Stromal cell of bone marrow (primary cell): ENCODE results near the gene SECISBP2.
A peak's percentile ranks its signal among the peaks of the same experiment; 100 is the strongest.
"Not testable (repeated sequence)": the region's sequence is repeated elsewhere in the genome, so short reads cannot be mapped to it uniquely, and the experiment has no call there.

Experiments
- DNase-seq: peaks from one replicate; pipeline ENCODE4 v3.0.0-alpha.2; 2012; ENCODE audit warnings: low read depth

The SECISBP2 gene

DNA sequence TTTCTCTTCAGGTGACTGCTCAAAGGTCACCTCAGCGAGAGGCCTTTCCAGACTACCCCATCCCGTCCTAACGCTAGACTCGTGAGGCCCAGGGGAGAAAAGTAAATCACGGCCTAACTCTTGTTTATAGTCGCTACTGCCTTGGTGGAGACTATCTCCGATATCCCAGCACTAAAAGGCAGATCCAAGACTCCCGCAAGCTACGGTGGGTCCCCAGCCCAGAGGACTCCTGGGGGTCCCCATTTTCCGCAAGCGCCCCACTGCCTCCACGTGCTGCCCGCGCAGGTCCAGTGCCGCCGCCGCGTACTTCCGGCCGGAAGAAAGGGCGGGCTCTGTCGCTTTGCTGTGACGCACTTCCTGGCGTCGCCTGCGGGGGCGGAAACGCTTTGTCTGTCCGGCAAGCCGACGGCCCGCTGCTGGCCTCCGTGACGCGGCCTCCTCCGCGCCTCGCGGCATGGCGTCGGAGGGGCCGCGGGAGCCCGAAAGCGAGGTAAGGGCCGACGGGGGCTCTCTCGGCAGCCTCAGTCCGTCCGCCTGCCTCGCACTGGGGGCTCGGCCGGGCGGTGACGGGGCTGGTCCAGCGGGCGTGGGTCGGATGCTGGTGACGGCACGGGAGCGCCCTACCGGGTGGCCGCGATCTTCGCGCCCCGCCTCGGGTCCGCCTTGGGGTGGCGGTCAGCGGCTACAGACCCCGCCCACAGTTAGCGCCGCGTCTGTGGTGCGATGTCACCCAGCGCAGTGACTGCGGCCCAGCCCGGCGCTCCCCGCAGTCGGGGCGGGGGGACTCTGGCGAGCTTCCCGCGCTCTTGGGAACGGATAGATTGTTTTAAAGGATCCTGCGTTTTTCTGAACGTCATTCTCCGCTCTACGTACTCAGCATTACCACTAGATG, at the start of gene SECISBP2:
SECISBP2 (plus strand) TSS at position 378 of the 892 bp plus-strand sequence; CDS start at position 455, 77 bp downstream.
- peak; percentile 94 for DNase-seq

GRCh38 chr9:89273528-89274279, 44.6 kb upstream of the SECISBP2 start:
- DNase-seq, result no peak

- peak; percentile 58 for DNase-seq
Measured at GRCh38 chr9:89274838-89275237, 43.5 kb upstream of the SECISBP2 start.

GRCh38 chr9:89276040-89276439, 42.3 kb upstream of the SECISBP2 start:
- DNase-seq, result not testable (repeated sequence)

DNA sequence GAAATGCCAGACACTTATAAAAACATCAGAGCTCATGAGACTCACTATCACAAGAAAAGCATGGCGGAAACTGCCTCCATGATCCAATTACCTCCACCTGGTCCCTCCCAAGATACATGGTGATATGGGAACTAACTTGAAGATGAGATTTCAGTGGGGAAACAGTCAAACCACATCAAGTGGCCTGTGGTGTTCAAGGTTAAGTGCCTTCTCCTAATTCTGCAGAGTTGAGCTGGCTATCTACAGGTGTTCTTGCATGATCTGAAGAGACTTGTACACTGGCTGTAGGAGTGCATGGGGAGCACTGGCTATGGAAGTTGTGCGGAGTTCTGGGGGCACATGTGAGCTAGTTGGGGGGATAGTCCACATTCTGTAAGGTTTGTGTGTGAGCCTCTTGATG, 41.3 kb upstream of the SECISBP2 start:
- DNase-seq, result no peak

DNA sequence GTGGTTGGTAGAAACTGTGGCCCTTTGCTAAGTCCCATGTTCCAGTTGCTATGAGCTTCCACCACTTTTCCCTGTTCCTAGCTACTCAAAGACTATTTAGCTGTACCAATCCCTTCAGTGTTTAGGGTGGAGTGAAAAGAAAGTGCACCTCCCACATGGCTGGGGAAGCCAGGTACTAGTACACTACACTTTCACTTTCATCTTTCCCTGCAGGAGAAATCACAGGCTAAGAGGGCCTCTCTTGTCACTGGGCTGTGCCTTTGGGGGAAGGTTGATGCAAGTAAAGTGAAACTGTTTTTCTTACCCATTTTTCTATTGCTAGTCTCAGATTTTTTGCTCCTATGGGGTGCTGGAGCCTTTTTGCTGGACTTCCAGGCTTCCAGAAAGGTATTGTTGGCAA, 40.8 kb upstream of the SECISBP2 start:
- DNase-seq, result no peak

GRCh38 chr9:89278551-89278950, 39.7 kb upstream of the SECISBP2 start:
- DNase-seq, result no peak

DNA sequence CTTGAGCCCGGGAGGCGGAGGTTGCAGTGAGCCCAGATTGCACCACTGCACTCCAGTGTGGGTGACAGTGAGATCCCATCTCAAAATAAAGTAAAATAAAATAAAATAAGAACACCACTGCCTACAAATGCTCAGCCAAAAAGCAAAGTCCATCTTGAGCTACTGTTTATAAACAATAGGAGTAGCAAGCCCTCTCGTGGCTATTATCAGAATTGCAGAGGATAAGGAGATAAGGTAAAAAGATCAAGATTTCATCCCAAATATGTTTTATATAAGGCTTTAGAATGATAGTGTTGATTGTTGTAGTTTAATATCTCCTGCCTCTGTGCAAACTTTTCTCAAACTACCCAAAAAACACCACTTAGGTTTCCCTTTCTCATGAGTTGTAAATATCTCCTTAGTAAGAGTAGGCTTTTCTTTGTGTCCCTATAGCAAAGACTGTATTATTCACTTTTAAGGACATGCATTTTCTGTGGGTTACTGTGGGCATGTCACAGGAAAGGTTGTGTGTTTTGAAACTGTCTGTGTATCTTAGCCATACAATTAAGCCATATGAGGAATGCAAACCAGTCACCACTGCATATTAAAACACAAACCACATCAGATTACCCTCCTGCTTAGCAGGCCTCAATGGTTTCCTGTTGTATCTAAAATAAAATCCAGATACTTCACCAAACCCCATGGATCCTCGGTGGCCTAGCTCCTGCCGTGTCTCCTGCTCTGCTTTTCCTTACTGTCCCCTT, 39.1 kb upstream of the SECISBP2 start:
- DNase-seq, result peak; percentile 51

DNA sequence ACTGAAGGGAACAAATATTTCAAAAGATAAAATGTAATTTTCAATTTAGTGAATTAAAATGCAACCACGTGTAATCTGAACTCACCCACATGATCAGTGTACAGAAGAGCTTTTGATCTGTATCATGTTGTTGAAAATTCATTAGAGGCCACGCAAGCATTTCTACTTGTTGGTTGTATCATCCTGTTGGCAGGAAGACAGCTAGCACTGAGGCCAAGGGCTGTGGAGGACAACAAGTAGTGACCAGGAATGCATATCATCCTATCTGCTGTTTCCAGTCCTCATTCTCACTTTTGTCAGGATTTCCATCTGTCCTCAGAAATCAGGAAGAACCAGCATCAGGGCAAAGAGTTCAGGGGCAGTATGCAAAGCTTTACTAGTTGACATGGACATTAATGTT, 37.2 kb upstream of the SECISBP2 start:
- no peak for DNase-seq

DNA sequence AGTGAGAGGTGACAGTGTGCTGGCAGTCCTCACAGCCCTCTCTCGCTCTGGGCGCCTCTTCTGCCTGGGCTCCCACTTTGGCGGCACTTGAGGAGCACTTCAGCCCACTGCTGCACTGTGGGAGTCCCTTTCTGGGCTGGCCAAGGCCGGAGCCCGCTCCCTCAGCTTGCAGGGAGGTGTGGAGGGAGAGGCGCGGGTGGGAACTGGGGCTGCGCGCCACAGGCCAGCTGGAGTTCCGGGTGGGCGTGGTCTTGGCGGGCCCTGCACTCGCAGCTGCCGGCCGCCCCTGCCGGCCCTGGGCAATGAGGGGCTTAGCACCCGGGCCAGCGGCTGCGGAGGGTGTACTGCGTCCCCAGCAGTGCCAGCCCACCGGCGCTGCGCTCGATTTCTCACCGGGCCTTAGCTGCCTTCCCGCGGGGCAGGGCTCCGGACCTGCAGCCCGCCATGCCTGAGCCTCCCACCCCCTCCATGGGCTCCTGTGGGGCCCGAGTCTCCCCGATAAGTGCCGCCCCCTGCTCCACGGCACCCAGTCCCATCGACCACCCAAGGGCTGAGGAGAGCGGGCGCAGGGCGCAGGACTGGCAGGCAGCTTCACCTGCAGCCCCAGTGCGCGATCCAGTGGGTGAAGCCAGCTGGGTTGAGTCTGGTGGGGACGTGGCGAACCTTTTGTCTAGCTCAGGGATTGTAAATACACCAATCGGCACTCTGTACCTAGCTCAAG, 35.9 kb upstream of the SECISBP2 start:
- not testable (repeated sequence) for DNase-seq

- no peak for DNase-seq
Measured at GRCh38 chr9:89284076-89284475, 34.2 kb upstream of the SECISBP2 start.

GRCh38 chr9:89291741-89292140, 26.6 kb upstream of the SECISBP2 start:
- no peak for DNase-seq

DNA sequence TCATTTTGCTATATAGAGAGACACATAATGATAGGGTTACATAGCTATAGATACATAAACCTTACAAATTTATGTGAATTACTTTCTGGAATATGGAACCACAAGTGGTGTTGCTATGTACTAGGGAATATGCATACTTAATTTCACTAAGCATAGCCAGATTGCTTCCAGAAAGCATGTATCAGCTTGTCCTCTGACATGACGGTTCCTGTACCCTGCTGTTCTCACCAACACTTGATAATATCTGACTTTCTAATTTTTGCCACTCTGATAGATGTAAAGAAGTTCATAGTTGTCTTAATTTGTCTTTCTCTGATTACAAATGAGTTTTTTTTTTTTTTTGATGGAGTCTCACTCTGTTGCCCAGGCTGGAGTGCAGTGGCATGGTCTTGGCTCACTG, 25.3 kb upstream of the SECISBP2 start:
- no peak for DNase-seq

GRCh38 chr9:89295400-89295799, 22.9 kb upstream of the SECISBP2 start:
- no peak for DNase-seq

DNA sequence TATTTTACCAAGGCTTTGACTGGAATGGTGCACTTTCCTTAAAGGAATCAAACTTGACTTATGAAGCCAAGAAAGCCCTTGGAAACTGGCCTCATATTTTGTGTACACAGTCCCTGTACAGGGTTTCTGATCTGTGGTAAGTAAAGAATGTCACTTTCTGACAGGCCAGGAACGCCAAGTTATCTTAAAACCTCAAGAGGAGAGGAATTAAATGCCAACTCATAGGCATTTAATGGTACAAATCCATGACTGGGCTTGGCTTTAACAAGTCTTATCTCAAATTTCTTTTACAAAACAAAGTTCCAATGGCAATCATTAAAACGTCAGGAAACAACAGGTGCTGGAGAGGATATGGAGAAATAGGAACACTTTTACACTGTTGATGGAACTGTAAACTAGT, 16.3 kb upstream of the SECISBP2 start:
- DNase-seq, result not testable (repeated sequence)

GRCh38 chr9:89304020-89304833, 14.1 kb upstream of the SECISBP2 start:
- DNase-seq, result no peak

DNA sequence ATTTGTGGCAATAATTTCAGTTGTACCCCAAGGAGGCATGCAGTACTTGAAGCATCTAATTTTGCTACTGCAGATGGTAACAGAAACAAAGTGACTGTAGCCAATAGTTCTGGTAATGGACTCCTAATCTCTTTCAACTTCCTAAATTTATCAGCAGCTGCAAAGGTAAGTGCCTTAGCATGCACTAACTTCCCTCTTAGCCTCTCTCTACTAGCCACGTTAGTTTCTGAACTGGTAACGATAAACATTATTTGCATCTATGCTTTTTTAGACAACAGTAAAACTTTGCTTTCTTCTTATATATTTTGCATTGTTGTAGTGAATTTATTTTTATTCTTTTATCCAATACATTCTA, 13.5 kb upstream of the SECISBP2 start:
- DNase-seq, result no peak

DNA sequence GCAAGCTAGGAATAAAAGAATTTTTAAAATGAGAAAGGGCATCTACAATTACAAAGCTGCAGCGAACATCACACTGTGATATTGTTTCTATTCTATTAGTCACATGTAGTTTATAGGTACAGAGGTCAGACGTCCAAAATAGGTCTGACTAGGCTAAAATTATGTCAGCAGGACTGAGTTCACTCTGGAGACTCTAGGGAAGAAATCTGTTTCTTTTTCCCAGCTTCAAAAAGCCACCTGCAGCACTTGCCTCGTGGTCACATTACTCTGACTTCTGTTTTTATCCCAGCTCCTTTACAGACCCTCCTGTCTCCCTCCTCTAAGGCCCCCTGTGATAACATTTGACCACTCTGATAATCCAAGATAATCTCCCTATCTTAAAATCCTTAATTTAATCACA, 12.4 kb upstream of the SECISBP2 start:
- no peak for DNase-seq

- DNase-seq, result no peak
Measured at GRCh38 chr9:89309166-89309565, 9.1 kb upstream of the SECISBP2 start.

GRCh38 chr9:89309608-89310474, 8.5 kb upstream of the SECISBP2 start:
- no peak for DNase-seq
